Hepatocyte (in vitro differentiated cells): ENCODE data around the gene FAM163A. TPM values are rescaled to one million over a fixed set of nuclear protein-coding genes. Genes with fewer than 3 reads are reported as not detected.

Experiments
- DNase-seq: peaks from one replicate; pipeline ENCODE4 v3.0.0-alpha.2; 2016; ENCODE audit warnings: low spot score
- H2AFZ ChIP-seq: fragments of 200-600 bp; sonication (generic); 2 replicates; pipeline ENCODE4 v1.6.0; 2016; ENCODE audit warnings: antibody characterized with exemption, mild to moderate bottlenecking
- H3K27ac ChIP-seq: fragments of 200-600 bp; sonication (generic); 2 replicates; pipeline ENCODE4 v1.5.1; 2016; ENCODE audit warnings: mild to moderate bottlenecking
- H3K27me3 ChIP-seq: fragments of 200-600 bp; sonication (generic); 2 replicates; pipeline ENCODE4 v1.6.1; 2016
- H3K36me3 ChIP-seq: fragments of 200-600 bp; sonication (generic); replicated peaks from 2 replicates; pipeline ENCODE4 v1.5.1; 2016; ENCODE audit warnings: low read depth; ENCODE audit not compliant: insufficient read depth
- H3K4me1 ChIP-seq: fragments of 200-600 bp; sonication (generic); 2 replicates; pipeline ENCODE4 v1.5.1; 2016; ENCODE audit warnings: mild to moderate bottlenecking, moderate library complexity; ENCODE audit not compliant: insufficient read depth
- H3K4me2 ChIP-seq: fragments of 200-600 bp; sonication (generic); 2 replicates; pipeline ENCODE4 v1.6.0; 2016
- H3K4me3 ChIP-seq: fragments of 200-600 bp; sonication (generic); 2 replicates; pipeline ENCODE4 v1.5.1; 2016; ENCODE audit warnings: mild to moderate bottlenecking
- H3K79me2 ChIP-seq: fragments of 200-600 bp; sonication (generic); 2 replicates; pipeline ENCODE4 v1.6.0; 2017; ENCODE audit warnings: mild to moderate bottlenecking
- H3K9me2 ChIP-seq: fragments of 200-600 bp; sonication (generic); replicated peaks from 2 replicates; pipeline ENCODE4 v1.6.0; 2017; ENCODE audit warnings: mild to moderate bottlenecking; ENCODE audit not compliant: insufficient read depth
- H3K9me3 ChIP-seq: fragments of 200-600 bp; sonication (generic); 2 replicates; pipeline ENCODE4 v1.5.1; 2016; ENCODE audit warnings: low read depth, mild to moderate bottlenecking
- H4K20me1 ChIP-seq: fragments of 200-600 bp; sonication (generic); 2 replicates; pipeline ENCODE4 v1.6.0; 2016; ENCODE audit warnings: mild to moderate bottlenecking; ENCODE audit not compliant: insufficient read depth, poor library complexity, severe bottlenecking
- EZH2 ChIP-seq: fragments of 200-600 bp; sonication (generic); IDR thresholded peaks from 2 replicates; pipeline ENCODE4 v1.6.1; 2016; ENCODE audit warnings: antibody characterized with exemption, mild to moderate bottlenecking, borderline replicate concordance
- EZH2phosphoT487 ChIP-seq: fragments of 200-600 bp; sonication (generic); IDR thresholded peaks from one replicate; pipeline ENCODE4 v1.6.1; 2018; ENCODE audit warnings: antibody characterized with exemption, mild to moderate bottlenecking, low read depth, moderate library complexity; ENCODE audit not compliant: unreplicated experiment, severe bottlenecking
- WGBS: methylation state at CpG from one replicate; pipeline ENCODE4 v1.1.6; 2016; ENCODE audit warnings: low lambda C conversion rate; ENCODE audit errors: missing lambda C conversion rate; 5-methylcytosine and 5-hydroxymethylcytosine counted together
- polyA plus RNA-seq: library from polyadenylated mRNA; unstranded; fragments of >200 nt; fragmentation: Nextera tagmentation; extraction: Ambion mirVana; gene quantifications from 2 replicates; pipeline ENCODE4 v1.2.1, GENCODE V29; 2016
- total RNA-seq: library from RNA; depleted of rRNA; stranded (reverse); fragments of >200 nt; gene quantifications from 2 replicates; pipeline ENCODE4 v1.2.3, GENCODE V29; 2014
- TF ChIP-seq, protein P1 (sequence below): fragments of 200-600 bp; sonication (generic); IDR thresholded peaks from 2 replicates; pipeline ENCODE4 v1.5.1; 2016; ENCODE audit warnings: antibody characterized with exemption, mild to moderate bottlenecking; ENCODE audit not compliant: poor library complexity

FAM163A gene
- total and polyA plus RNA-seq, 2 experiments from 2014 or later, result 0.43 to 0.87 TPM

DNA sequence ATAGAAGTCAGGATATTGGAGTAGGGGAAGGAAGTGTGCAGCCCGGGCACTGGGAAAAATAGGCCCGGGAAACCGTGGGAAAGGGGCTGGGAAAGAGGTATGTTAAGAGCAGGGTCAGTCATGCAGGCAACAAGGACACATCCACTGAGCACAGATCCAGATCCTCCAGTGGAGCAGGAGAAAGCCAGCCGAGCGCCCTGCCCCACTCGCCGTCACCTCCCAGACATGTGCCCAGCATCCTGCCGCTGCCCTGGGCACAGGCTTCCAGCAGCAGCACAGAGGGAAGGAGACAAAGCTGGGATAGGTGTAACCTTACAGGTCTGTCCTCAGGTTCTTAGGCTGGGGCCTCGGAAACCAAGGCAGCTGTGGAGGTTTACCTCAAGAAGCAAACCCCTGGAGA is 64.2 kb downstream of the FAM163A start:
- Histone ChIP-seq H3K27ac (peak overlapping the region; percentile 83), H3K36me3 (no peaks in the 10 kb centered on the region)
- 88% methylated on average over 9 of the region's 9 CpGs for WGBS

DNA sequence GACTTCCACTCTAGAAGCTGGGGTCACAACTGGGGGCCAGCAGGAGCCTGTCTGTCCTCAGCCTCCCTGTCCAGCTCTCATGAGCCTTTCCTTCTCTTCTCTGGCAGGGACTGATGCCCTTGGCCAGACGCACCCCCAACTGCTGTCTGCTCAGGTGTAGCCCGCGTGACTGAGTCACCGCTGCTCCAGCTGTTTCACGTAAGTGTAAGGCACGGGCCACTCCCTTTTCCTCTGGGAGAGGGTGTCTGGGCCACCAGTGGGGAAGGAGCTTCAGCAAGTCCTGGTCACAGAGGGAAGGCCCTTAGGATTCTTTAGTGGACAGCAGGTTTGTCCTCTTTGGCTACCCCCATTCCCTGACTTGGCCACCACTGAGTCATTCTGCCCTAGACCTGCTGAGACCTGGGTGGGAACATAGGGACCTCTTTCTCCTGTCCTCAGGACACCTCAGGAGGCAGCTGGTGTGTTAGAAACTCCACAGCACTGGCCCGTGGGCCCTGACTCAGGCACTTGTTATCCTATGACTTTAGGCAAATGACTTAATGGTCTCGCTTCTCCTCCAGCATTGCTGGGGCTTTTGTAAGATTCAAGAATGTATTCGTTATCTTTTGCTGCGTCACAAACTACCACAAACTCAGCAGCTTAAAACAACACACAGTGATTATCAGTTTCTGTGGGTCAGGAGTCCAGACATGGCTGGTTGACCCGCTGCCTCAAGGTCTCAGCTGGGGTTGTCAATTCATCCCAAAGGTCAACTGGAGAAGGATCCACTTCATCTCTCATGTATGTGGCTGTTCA is 64.8 kb downstream of the FAM163A start:
- Histone ChIP-seq H4K20me1 (no peaks in the 10 kb centered on the region), H3K4me3 (no peak overlapping the region), H3K27ac (peak overlapping the region; percentile 83), H3K4me2 (no peak overlapping the region), H3K79me2 (no peaks in the 10 kb centered on the region), H3K9me3 (no peaks in the 10 kb centered on the region), H2AFZ (no peak overlapping the region), H3K4me1 (peaks cover 8% of the 10 kb centered on the region), H3K36me3 (no peaks in the 10 kb centered on the region), H3K9me2 (no peaks in the 10 kb centered on the region), H3K27me3 (no peaks in the 10 kb centered on the region)
- DNase-seq, result peak; percentile 73
- whole genome bisulfite sequencing, result 71% methylated on average over 11 of the region's 11 CpGs
- no peak for TF ChIP-seq EZH2phosphoT487
- TF ChIP-seq EZH2, result no peak
- TF ChIP-seq, protein P1, sequence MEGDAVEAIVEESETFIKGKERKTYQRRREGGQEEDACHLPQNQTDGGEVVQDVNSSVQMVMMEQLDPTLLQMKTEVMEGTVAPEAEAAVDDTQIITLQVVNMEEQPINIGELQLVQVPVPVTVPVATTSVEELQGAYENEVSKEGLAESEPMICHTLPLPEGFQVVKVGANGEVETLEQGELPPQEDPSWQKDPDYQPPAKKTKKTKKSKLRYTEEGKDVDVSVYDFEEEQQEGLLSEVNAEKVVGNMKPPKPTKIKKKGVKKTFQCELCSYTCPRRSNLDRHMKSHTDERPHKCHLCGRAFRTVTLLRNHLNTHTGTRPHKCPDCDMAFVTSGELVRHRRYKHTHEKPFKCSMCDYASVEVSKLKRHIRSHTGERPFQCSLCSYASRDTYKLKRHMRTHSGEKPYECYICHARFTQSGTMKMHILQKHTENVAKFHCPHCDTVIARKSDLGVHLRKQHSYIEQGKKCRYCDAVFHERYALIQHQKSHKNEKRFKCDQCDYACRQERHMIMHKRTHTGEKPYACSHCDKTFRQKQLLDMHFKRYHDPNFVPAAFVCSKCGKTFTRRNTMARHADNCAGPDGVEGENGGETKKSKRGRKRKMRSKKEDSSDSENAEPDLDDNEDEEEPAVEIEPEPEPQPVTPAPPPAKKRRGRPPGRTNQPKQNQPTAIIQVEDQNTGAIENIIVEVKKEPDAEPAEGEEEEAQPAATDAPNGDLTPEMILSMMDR, result no peak

More for the DNA sequence above, 64.2 kb downstream of the FAM163A start:
- Histone ChIP-seq H4K20me1 (no peaks in the 10 kb centered on the region), H3K4me3 (no peak overlapping the region), H3K9me3 (no peaks in the 10 kb centered on the region), H2AFZ (no peak overlapping the region), H3K4me1 (peaks cover 8% of the 10 kb centered on the region), H3K27me3 (no peaks in the 10 kb centered on the region), H3K4me2 (no peak overlapping the region), H3K9me2 (no peaks in the 10 kb centered on the region), H3K79me2 (no peaks in the 10 kb centered on the region)
- TF ChIP-seq, protein P1, result no peak
- no peak for DNase-seq

DNA sequence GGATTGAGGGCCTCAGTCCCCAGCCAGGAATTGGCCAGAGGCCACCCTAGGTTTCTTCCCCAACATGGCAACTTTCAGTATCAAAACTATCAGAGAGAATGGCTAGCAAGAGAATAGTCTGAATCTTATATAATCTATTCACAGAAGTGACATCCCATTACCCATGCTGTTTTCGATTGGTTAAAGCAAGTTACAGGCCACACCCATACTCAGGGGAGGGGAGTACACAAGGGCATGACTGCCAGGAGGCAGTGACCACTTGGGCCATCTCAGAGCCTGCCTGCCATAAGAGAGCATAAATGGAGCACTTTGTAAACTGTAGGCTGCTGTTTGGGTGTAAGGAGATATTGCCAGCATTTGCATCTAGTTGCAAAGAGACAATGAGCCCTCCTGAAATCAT is 65.4 kb downstream of the FAM163A start:
- no peak overlapping the region for H3K4me2 ChIP-seq
- no peaks in the 10 kb centered on the region for H3K79me2 ChIP-seq
- no peaks in the 10 kb centered on the region for H3K27me3 ChIP-seq
- H2AFZ ChIP-seq, result no peak overlapping the region
- TF ChIP-seq, protein P1, result no peak
- TF ChIP-seq EZH2phosphoT487, result no peak
- no peak for TF ChIP-seq EZH2
- WGBS, result 91% methylated on average over 1 of the region's 1 CpG
- no peak for DNase-seq
- H4K20me1 ChIP-seq, result no peaks in the 10 kb centered on the region
- H3K9me2 ChIP-seq, result no peaks in the 10 kb centered on the region
- no peaks in the 10 kb centered on the region for H3K9me3 ChIP-seq
- peak overlapping the region; percentile 60 for H3K27ac ChIP-seq
- H3K4me3 ChIP-seq, result no peak overlapping the region
- no peaks in the 10 kb centered on the region for H3K36me3 ChIP-seq
- H3K4me1 ChIP-seq, result peaks cover 8% of the 10 kb centered on the region
